GF-D8 (cell line): ENCODE results near the gene NUDT9.
"Not testable (repeated sequence)": the region's sequence is repeated elsewhere in the genome, so short reads cannot be mapped to it uniquely, and the experiment has no call there.

Source experiments
- DNase-seq: peaks from one replicate; lab custom pipeline; 2025; lab: John Stamatoyannopoulos, UW

Gene NUDT9

DNA sequence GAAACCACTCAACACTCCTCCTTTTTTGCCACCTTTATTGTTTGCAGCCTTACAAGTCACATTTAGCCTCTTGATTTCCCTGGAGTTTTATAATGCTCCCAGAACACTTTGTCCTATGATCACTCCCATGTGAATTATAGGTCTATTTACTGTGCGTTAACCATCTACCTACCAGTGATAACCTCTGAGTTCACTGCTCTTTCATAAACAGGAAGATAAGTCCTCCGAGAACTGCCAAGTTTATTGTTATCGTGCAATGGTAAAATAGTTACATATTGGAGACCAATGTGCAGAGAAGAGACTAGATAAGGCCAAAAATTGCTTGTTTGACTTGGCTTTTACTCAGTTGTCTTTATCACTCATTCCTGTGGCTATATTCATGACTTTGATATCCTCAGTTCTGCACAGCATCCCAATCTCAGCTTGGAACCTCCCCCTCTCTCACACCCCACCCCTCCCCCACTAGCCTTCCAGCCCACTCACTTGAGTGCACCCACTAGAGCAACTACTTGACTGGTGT is 12.9 kb upstream of the NUDT9 start:
- no peak for DNase-seq

DNA sequence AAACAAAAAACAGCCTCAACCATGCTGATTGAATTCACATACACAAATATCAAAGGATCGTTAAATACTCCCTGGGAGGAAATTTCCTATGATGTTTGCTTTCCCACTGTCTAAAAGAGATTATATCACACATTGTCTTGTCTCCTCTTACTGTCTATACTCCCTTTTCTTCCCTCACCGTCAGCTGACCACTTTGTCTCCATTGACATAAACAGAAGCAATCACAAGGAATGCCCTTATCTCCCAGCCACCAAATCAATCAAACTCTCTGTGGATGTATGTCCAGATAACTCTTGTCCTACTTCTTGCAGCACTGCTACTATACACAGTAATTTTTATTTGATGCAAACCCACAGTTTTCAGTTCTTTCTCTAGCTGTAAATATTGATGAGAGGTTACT is 12.2 kb upstream of the NUDT9 start:
- no peak for DNase-seq

DNA sequence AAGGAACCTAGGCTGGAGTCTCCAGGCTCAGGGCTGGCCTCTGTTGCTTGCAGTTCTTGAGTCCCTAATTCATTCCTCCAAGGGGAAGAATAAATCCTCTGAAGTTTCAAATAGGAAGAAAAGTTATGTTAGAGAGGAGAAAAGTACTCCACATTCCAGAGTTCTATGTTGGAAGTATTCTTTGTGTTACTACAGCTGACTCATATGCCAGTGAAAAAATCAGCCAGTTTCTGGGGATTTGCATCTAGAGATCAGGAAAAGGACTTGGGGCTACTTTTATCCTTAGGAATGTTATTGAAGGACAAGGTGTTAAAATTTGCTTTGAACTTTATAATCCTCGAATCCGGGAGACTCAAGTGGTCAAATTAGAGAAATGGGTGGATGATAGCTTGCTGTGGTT is 11.7 kb upstream of the NUDT9 start:
- DNase-seq = no peak

DNA sequence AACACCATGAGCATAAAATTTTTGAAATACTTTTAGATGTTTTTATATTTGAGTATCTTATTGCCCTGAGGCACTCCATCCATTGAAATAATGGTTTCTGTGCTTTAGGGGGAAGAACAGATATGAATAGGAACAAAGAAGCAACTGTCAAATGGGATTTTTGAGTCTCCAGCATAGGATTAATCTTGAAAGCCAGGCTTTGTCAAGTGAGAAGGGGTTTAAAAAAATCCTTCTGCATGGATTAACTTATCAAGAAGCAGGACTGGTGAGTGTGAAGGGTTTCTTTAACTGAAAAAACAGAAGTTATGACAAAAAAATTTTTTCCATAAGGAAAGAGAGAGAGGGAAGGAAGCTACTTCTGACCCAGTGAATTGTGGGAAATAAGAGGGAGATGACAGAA is 7.6 kb upstream of the NUDT9 start:
- DNase-seq = no peak

DNA sequence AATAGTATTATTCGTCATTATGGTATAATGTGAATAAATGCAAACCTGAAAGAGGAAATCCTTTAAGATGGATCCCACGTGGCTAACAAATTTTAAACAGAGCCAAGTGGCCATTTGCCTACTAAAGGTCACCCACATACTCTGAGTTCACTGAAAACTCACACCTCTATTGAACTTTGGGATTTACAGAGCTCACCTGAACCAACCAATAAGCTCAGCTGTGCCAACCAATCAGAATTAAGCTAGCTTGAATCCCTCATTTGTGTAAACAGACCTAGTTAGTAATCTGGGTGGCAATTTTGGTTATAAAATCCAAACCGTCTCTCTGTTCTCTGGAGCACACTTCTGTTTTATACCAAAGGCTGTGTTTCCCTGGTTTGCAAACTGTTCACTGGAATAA is 5.4 kb upstream of the NUDT9 start:
- DNase-seq = no peak

DNA sequence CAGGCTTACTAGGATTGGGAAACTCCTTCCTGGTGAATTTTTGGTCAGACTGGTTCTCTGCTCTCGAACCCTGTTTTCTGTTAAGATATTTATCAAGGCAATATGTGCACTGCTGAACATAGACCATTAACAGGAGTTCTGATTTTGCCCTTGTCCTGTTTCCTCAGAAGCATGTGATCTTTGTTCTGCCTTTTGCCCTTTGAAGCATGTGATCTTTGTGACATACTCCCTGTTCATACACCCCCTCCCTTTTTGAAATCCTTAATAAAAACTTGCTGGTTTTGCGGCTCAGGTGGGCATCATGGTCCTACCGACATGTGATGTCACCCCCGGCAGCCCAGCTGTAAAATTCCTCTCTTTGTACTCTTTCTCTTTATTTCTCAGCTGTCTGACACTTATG is 4.0 kb upstream of the NUDT9 start:
- not testable (repeated sequence) for DNase-seq

DNA sequence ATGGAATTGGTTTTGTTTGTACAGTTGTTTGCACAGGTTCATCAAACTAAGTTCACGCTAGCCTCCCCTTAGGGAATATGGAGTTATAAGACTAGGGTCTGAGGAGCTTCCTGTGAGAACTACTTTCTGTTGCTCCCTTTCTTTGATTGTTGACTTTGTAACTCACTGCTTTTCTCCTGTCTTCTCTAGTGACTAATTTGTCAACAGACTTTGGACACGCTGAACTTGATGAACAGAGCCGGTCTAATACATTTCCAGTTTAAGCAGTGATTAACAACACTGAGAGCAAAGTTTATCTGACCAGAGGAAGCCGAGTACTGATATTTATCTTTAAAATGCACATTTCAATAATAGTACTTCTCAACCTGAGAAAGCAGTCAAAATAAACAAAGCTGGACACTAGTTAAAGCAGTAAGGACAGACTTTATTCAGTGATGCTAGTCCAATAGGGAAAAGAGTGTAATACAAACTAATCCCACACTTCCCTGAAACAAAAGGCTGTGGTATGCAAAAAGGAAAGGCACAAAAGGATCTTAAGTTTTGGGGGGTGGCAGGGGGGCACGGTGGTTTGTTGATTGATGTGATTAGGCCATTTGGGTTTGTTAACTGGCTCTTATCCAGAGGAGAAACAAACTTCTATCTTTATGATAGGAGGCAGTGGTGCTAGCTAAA is 2.7 kb upstream of the NUDT9 start:
- no peak for DNase-seq

DNA sequence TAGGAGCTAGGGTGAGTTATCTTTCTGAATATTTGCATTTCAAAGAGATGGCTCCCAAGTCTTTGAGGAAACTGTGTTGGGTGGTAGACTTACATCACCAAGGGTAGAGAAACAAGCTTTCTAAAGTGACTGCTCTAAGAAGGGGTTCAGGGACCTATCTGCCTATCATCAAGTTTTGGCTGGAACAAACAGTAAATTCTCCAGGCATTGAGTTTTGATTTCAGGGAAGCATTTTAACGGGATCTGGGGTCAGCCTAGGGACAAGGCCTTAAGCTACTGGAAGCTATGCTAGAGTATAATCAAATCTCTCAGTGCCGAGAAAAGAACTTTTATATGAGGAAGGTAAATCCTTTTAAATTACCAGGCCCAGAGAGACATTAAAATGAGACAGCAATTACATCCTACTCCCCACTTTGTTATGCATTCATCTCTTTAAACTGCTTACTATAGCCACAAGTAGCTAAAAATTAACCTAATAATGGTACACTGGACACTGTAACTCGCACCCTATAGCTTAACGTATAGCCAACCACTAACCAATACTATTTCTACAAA is 2.0 kb upstream of the NUDT9 start:
- DNase-seq = no peak

DNA sequence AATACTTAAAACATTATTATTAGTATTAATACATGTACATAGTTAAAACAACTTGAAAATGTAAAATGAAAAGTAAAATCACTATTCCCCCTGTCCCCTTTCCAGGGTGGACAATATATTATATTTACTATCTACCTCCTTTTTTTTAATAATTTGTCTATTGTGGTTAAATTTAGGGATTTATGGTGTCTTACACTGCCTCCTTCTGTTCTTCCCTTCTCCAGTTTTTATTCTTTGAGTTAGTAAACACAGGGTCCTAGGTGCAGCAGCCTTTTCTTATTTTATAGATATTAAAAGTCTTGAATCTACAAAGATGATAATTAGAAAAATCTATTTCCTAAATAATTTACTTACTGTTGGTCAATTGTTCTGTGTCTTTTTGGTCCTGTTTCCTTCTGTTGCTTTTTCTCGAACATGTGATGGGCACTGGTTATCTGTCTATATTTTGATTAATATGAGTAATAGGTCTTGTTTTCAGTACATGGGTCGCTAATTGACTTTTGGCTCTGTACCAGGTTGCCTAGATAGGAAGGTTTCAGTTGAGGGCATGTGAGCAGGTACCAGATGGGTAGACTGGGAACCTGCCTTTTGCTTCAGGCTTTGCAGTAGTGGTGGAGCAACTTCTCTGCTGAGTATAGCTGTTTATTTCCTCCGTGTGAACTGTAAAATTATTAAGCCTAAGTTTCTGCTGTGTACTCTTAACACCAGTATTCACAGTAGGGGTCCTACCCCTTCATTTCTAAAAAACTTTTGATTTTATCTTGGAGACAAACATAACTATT is 1.1 kb downstream of the NUDT9 start:
- DNase-seq = peak; percentile 18

DNA sequence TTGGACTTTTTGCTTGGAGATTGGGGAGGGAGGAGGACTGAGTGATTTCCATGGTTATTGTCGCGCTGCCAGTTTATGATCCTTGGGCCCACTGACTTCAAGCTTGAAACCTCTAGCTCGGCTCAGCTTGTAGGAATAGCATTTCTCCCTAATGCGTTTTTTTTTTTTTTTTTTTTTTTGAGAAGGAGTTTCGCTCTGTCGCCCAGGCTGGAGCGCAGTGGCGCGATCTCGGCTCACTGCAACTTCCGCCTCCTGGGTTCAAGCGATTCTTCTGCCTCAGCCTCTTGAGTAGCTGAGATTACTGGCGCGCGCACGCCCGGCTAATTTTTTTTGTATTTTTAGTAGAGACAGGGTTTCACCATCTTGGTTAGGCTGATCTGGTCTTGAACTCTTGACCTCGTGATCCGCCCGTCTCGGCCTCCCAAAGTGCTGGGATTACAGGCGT is 1.7 kb downstream of the NUDT9 start:
- not testable (repeated sequence) for DNase-seq

DNA sequence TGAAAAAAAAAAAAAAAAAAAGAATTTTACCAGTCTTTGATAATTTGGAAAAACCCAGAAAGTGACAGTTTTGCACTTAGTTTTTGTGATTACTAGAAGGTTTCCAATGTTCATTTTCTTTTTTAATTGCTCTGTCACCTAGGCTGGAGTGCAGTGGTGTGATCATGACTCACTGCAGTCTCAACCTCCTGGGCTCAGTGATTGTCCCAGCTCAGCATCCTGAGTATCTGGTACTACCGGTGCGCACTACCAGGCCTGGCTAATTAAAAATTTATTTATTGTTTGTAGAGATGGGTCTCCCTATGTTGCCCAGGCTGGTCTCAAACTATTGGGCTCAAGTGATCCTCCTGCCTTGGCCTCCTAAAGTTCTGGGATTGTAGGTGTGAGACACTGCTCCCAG is 3.3 kb downstream of the NUDT9 start:
- DNase-seq = no peak

DNA sequence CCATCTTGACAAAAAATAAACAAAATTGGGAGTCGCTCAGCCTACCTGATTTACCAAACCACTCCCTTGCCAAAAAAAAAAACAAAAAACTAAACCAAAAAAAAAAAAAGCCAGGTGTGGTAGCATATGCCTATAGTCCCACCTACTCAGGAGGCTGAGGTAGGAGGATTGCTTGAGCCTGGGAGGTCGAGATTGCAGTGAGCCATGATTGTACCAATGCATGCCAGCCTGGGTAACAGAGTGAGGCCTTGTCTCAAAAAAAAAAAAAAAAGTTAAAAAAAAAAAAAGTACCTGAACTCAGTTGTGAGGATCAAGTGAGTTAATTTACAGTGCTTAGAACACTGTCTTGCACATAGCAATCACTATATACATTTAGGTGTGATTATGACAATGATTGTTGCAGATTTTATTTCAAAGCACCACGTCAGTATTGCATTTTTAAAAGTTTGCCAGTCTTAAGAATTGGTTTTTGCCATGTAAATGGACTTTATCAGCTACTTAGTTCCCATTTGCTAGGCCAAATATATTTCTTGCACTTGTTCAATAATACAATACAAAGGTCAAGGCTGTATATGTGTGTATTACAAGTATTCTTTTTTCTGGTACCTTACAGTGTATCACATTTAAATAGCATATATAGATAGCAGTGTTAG is 4.6 kb downstream of the NUDT9 start:
- DNase-seq = no peak

DNA sequence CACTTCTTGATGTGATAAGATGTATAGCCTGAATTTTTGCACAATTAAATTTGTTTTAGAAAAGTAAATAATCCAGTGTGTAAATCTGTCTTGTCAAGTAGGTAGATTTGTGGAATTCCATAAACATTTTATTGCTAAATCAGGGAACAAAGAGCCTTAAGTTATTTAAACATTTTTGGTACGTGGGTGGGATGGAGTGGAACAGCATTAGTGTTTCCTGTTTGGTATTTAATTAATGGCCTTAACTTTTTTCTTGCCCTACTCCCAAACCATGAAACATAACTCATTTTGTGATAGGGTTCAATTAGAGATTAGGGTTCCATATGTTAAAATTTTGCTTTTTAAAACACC is 5.1 kb downstream of the NUDT9 start:
- DNase-seq = no peak

DNA sequence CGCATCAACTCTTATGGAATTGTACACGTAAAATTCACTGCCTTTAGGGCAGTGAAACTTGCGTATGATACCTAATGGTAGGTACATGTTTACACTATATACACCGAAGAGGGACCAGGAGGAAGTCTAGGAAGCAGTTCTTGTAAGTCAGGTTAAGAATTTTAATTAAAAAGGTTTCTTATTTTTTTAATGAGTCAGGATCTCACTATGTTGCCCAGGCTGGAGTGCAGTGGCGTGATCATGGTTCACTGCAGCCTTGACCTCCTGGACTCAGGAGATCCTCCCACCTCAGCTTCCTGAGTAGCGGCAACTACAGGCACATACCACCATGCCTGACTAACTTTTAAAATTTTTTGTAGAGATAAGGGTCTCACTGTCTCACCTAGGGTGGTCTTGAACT is 6.6 kb downstream of the NUDT9 start:
- no peak for DNase-seq

DNA sequence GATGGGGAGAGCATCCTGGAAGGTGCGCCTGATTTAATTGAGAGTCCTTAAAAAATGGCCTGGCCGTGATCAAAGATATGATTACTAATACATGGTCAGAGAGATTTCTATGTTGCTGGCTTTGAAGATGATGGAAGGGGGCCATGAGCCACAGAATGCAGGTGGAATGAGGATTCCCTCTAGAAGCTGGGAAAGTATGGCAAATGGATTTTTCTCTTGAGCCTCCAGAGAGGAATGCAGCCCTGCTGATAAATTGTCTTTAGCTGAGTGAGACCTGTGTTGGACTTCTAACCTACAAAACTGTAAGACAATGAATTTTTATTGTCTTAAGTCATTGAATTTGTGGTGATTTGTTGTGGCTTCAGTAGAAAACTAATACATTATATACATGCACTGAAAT is 7.7 kb downstream of the NUDT9 start:
- no peak for DNase-seq

DNA sequence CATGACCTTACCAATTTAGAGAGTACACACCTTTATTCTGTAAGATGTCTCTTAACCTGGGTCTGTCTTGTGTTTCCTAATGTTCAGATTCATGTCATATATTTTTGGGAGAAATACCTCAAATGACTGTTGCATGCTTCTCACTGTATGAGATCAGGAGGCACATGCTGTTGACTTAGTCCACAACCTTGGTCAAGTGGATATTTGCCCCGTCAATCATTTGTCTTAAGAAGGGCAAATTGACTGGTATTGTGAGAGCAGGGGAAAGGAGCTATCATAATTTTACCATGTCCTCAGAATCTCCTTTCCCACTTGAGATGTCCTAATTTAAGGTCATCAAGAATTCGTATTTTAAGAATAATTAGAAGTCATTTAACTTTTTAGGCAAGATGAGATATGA is 11.0 kb downstream of the NUDT9 start:
- no peak for DNase-seq

DNA sequence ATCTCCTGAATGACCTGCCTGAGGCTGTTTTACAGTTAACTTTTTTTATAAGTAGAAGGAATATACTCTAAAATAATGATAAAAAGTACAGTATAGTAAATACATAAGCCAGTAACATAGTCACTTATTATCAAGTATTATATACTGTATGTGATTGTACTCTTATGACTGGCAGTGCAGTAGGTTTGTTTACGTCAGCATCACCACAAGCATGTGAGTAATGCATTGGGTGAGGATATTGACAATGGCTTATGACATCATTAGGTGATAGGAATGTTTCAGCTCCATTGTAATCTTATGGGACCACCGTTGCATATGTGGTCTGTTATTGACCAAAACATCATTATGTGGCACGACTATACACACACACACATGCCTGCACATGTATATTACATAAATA is 20.5 kb downstream of the NUDT9 start:
- no peak for DNase-seq

DNA sequence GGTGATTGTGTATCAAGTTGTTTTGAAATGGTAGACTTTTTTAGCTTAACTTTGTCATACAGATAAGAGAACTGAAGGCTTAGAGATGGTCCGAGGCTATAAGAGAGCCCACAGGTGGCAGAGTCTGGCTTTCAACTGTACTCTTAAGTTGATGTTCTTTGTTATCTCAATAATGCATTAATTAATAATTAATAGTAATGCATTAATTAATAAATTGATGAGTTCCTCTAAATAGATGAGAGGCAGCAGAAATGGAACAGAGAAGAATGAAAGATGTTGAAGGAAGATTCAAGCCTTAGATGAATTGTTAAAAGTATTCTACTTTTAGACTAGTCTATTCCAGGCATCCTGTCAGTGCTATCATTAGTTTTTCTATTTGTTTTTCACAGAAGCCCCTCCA is 22.4 kb downstream of the NUDT9 start:
- no peak for DNase-seq

DNA sequence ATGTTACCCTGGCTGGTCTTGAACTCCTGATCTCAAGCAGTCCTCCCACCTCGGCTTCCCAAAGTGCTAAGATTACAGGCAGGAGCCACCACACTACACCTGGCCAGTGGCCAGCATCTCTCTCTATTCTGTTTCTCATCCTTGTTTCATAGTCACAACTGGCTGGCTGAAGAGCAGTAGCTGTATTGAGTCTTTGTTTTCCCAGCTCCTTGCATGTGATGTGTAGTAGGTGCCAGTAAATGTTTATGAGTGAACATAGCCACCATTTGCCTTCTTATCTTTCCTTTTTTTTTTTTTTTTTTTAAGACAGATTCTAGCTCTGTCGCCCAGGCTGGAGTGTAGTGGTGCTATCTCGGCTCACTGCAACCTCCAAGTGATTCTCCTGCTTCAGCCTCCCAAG is 23.6 kb downstream of the NUDT9 start:
- no peak for DNase-seq

DNA sequence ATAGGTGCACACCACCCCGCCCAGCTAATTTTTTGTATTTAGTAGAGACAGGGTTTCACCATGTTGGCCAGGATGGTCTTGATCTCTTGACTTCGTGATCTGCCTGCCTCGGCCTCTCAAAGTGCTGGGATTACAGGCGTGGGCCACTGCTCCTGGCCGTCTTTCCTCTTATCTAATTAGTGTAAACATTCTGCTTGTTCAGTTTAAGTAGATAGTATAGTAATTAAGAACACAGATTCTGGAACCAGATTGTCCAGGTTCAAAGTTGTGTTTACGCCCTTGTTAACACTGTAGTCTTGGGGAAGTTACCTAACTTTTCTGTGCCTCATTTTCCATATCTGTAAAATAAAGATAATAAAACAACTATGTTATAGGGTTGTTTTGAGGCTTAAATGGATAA is 24.0 kb downstream of the NUDT9 start:
- not testable (repeated sequence) for DNase-seq

DNA sequence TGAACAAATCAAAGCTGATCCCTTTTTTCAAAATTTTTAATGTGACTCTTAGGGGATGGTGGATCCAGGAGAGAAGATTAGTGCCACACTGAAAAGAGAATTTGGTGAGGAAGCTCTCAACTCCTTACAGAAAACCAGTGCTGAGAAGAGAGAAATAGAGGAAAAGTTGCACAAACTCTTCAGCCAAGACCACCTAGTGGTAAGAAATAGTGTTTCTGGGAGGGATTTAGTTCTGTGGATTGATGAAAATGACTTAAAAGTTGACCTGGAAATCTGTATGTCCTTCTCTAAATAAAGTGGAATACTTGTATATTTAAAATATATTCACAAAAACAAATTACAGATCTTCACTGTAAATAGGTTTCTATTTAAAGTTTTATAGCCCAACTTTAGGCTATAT is 29.2 kb downstream of the NUDT9 start:
- no peak for DNase-seq

DNA sequence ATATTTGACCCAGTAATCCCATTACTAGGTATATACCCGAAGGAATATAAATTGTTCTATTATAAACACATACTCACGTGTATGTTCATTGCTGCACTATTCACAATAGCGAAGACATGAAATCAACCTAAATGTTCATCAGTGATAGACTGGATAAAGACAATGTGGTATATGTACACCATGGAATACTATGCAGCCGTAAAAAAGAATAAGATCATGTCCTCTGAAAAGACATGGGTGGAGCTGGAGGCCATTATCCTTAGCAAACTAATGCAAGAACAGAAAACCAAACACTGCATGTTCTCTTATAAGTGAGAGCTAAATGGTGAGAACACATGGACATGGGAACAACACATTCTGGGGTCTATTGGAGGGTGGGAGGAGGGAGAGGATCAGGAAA is 36.5 kb downstream of the NUDT9 start:
- DNase-seq = no peak

DNA sequence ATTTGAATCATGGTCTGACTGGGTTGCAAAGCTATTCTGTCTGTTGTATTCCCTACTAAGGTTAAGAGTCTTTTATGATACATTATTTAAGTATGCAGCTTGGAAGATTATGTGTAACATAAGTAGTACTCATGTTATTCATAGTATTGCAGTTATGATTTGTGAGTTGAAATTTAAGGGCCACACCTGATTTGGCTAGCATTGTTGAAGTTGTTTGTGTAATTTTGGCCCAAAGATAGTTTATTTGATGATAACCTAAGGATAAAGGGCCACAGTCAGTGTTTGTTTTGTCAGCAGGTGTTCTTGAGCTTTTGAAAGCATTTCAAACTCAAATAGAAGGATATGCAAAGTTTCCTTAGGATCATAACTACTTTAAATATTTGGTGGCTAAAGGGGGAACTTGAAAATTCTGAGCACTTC is 38.9 kb downstream of the NUDT9 start:
- no peak for DNase-seq
